Prostate gland (tissue), 2 donors: ENCODE results near the gene SAMMSON. TPM values are rescaled to one million over a fixed set of nuclear protein-coding genes. Genes with fewer than 3 reads are reported as not detected.

Source experiments
- DNase-seq: peaks from one replicate; pipeline ENCODE4 v3.0.0-alpha.2; 2019; ENCODE audit warnings: low spot score
- H3K27ac ChIP-seq, 2 donors: fragments of 200-600 bp; sonication (generic); 2 replicates each; pipeline ENCODE4 v1.5.1; 2017 to 2019
- H3K27me3 ChIP-seq: fragments of 200-600 bp; sonication (generic); replicated peaks from 2 replicates; pipeline ENCODE4 v1.5.1; 2019; ENCODE audit not compliant: insufficient read depth
- H3K36me3 ChIP-seq, 2 donors: fragments of 200-600 bp; sonication (generic); 1 replicate in 1 of 2; 2 replicates in 1 of 2; pipeline versions ENCODE4 v1.5.1 to v1.8.1; 2017 to 2019
- H3K4me1 ChIP-seq: fragments of 200-600 bp; sonication (generic); replicated peaks from 2 replicates; pipeline ENCODE4 v1.5.1; 2019
- H3K4me3 ChIP-seq, 2 donors: fragments of 200-600 bp; sonication (generic); 2 replicates each; pipeline ENCODE4 v1.5.1; 2017 to 2019
- H3K9me3 ChIP-seq: fragments of 200-600 bp; sonication (generic); 2 replicates; pipeline ENCODE4 v1.5.1; 2017
- POLR2A ChIP-seq: fragments of 450-650 bp; IDR thresholded peaks from one replicate; pipeline ENCODE4 v1.6.1; 2016; ENCODE audit warnings: antibody characterized with exemption, mild to moderate bottlenecking
- POLR2AphosphoS5 ChIP-seq: sonication (generic); formaldehyde crosslinking; IDR thresholded peaks from one replicate; pipeline ENCODE4 v1.6.1; 2017; ENCODE audit warnings: antibody characterized with exemption
- WGBS: methylation state at CpG from one replicate; pipeline ENCODE4 v1.1.5; 2018; 5-methylcytosine and 5-hydroxymethylcytosine counted together
- intact Hi-C: fragments of 100-400 bp; cut with DNase I; formaldehyde crosslinking; loops from one replicate; pipeline ENCODE4 v1.14.2; 2022
- total RNA-seq, 2 donors: library from RNA; depleted of rRNA; stranded (reverse); fragments of >200 nt; gene quantifications; one replicate each; pipeline ENCODE4 v1.1.0, GENCODE V29; 2016
- TF ChIP-seq, protein P1 (sequence below), 4 experiments: fragments of 200-600 bp in 2 of 4; fragments of 450-650 bp in 2 of 4; sonication (generic) in 2 of 4; IDR thresholded peaks; 1 replicate in 3 of 4; 2 replicates in 1 of 4; pipeline ENCODE4 v1.5.1; 2016 to 2019; ENCODE audit warnings: antibody characterized with exemption in 4 of 4, mild to moderate bottlenecking in 2 of 4, moderate library complexity in 2 of 4

Gene SAMMSON
- total RNA-seq, 2 donors from 2014 or later: 0.14 to 2.8 TPM

GRCh38 chr3:70028361-70028760 lies 28.8 kb downstream of the SAMMSON start:
- no peaks in the 10 kb centered on the region for H3K36me3 ChIP-seq
- no peaks in the 10 kb centered on the region for H3K27me3 ChIP-seq
- H3K27ac ChIP-seq: no peak overlapping the region
- intact Hi-C loops: no loop called here
- no peak for DNase-seq
- no peaks in the 10 kb centered on the region for H3K4me1 ChIP-seq
- no peaks in the 10 kb centered on the region for H3K9me3 ChIP-seq
- H3K4me3 ChIP-seq: no peak overlapping the region
- TF ChIP-seq, protein P1, sequence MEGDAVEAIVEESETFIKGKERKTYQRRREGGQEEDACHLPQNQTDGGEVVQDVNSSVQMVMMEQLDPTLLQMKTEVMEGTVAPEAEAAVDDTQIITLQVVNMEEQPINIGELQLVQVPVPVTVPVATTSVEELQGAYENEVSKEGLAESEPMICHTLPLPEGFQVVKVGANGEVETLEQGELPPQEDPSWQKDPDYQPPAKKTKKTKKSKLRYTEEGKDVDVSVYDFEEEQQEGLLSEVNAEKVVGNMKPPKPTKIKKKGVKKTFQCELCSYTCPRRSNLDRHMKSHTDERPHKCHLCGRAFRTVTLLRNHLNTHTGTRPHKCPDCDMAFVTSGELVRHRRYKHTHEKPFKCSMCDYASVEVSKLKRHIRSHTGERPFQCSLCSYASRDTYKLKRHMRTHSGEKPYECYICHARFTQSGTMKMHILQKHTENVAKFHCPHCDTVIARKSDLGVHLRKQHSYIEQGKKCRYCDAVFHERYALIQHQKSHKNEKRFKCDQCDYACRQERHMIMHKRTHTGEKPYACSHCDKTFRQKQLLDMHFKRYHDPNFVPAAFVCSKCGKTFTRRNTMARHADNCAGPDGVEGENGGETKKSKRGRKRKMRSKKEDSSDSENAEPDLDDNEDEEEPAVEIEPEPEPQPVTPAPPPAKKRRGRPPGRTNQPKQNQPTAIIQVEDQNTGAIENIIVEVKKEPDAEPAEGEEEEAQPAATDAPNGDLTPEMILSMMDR (IDR thresholded peaks at IDR 0.05): no peak
- no peak for TF ChIP-seq POLR2A
- TF ChIP-seq POLR2AphosphoS5: no peak

- Histone ChIP-seq H3K36me3 (no peaks in the 10 kb centered on the region), H3K27me3 (no peaks in the 10 kb centered on the region), H3K27ac (no peak overlapping the region), H3K4me1 (no peaks in the 10 kb centered on the region), H3K9me3 (no peaks in the 10 kb centered on the region), H3K4me3 (no peak overlapping the region)
- DNase-seq: no peak
- intact Hi-C loops: no loop called here
- WGBS: 69% methylated on average over 1 of the region's 1 CpG
- TF ChIP-seq POLR2AphosphoS5 (no peak), POLR2A (no peak)
- TF ChIP-seq, protein P1 (IDR thresholded peaks at IDR 0.05): no peak
Observed at GRCh38 chr3:70038693-70039092, 39.2 kb downstream of the SAMMSON start.

DNA sequence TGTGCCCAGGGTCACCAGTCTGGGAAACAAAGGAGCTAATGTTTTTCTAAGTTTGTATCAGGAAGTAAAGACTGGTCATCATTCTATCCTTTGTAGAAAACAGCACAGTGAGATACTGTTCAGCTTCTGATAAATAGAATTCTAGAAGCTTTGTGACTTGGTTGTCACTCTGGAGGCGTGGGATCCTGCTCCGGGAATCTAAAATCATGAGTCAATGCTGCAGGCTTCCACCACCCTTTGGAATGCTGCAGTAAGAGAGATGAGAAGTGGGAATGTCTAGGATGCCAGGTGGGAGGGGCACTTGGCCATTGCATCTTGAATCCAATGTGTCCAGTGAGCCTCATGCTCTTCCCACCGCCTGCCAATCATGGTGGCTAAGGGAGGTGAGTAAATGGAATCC lies 40.9 kb downstream of the SAMMSON start:
- intact Hi-C loops: no loop called here
- WGBS: 92% methylated on average over 3 of the region's 3 CpGs
- no peak overlapping the region for H3K4me3 ChIP-seq

GRCh38 chr3:70042641-70043040 lies 43.1 kb downstream of the SAMMSON start:
- intact Hi-C loops: no loop called here

More for the DNA sequence above, 40.9 kb downstream of the SAMMSON start:
- Histone ChIP-seq H3K27me3 (no peaks in the 10 kb centered on the region), H3K9me3 (no peaks in the 10 kb centered on the region), H3K27ac (no peak overlapping the region), H3K36me3 (no peaks in the 10 kb centered on the region), H3K4me1 (no peaks in the 10 kb centered on the region)
- TF ChIP-seq POLR2AphosphoS5 (no peak), POLR2A (no peak)
- TF ChIP-seq, protein P1 (IDR thresholded peaks at IDR 0.05): no peak
- DNase-seq: no peak

DNA sequence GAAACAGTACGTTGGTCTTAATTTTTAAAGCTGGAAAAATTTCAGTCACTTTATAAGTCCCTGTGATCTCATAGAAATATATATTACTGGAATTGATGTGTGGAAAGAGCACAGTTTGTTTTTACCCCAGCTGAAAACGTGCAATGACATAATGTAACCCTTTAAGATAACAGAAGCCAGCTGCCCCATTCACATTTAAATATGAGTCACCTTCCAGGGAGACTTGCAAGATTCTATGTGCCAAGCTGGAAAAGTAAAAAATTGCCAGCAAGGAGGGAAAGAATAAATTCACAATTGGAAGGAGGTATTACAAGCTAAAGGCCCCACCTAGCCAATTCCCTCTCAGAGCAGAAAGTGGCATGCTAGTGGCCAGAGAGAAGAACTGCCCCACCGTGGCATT lies 50.2 kb downstream of the SAMMSON start:
- TF ChIP-seq POLR2AphosphoS5: no peak
- no peak for TF ChIP-seq POLR2A
- TF ChIP-seq, protein P1 (IDR thresholded peaks at IDR 0.05): no peak
- Histone ChIP-seq H3K36me3 (no peaks in the 10 kb centered on the region), H3K27me3 (no peaks in the 10 kb centered on the region), H3K27ac (no peak overlapping the region), H3K9me3 (no peaks in the 10 kb centered on the region), H3K4me1 (no peaks in the 10 kb centered on the region), H3K4me3 (no peak overlapping the region)
- intact Hi-C loops: no loop called here
- no peak for DNase-seq
- 55% methylated on average over 3 of the region's 3 CpGs for WGBS

More at GRCh38 chr3:70042641-70043040, 43.1 kb downstream of the SAMMSON start:
- H3K27ac ChIP-seq: no peak overlapping the region
- no peak for DNase-seq
- no peaks in the 10 kb centered on the region for H3K36me3 ChIP-seq
- H3K27me3 ChIP-seq: no peaks in the 10 kb centered on the region
- no peak overlapping the region for H3K4me3 ChIP-seq
- H3K9me3 ChIP-seq: no peaks in the 10 kb centered on the region
- no peak for TF ChIP-seq POLR2A
- TF ChIP-seq, protein P1 (IDR thresholded peaks at IDR 0.05): no peak
- no peak for TF ChIP-seq POLR2AphosphoS5
- WGBS: 81% methylated on average over 3 of the region's 3 CpGs
- H3K4me1 ChIP-seq: no peaks in the 10 kb centered on the region
